GM12878 (cell line): ENCODE measurements around the gene ITM2C. TPM values are rescaled to one million over a fixed set of nuclear protein-coding genes. Genes with fewer than 3 reads are reported as not detected.

Experiments used
- ATAC-seq: fragments of 200-7000 bp; cut with Tn5 transposase; 3 replicates; pipeline ENCODE4 v1.9.1; 2020; ENCODE audit warnings: mild to moderate bottlenecking, moderate library complexity
- BruUV-seq: library from RNA; stranded (reverse); fragments of 400-500 nt; replicated peaks from 2 replicates; lab custom pipeline; 2021; lab: Mats Ljungman, UMichigan
- CTCF ChIA-PET: fragments of 300-600 bp; sonication (Branson Sonifier 250); formaldehyde crosslinking; extraction: SDS; loops from one replicate; lab custom pipeline; 2021; ENCODE audit warnings: inconsistent platforms; lab: Yijun Ruan, JAX
- POLR2A ChIA-PET: fragments of 350-600 bp; formaldehyde crosslinking; extraction: SDS; loops from one replicate; lab custom pipeline; 2021; ENCODE audit warnings: inconsistent platforms; lab: Charles Lee
- RAD21 ChIA-PET: fragments of 300-600 bp; sonication (Branson Sonifier 250); formaldehyde crosslinking; loops from one replicate; lab custom pipeline; 2023; ENCODE audit warnings: antibody characterized with exemption; ENCODE audit not compliant: unreplicated experiment; lab: Charles Lee
- SMC1A ChIA-PET: fragments of 300-600 bp; sonication (Branson Sonifier 250); formaldehyde crosslinking; loops from one replicate; lab custom pipeline; 2023; ENCODE audit not compliant: unreplicated experiment, uncharacterized antibody; lab: Charles Lee
- DNase-seq: peaks from one replicate; pipeline ENCODE4 v3.0.0-alpha.2; 2011; ENCODE audit warnings: low read depth, low spot score
- FAIRE-seq: peaks from 3 replicates; lab custom pipeline; 2011; peaks lifted over from hg19 to GRCh38; lab: Jason Lieb, UNC
- H2AFZ ChIP-seq: 2 replicates; pipeline ENCODE4 v1.6.0; 2011; ENCODE audit warnings: low read depth, low read length, control low read depth; ENCODE audit not compliant: control insufficient read depth
- H3K27ac ChIP-seq: 2 replicates; pipeline ENCODE4 v1.5.1; 2011; ENCODE audit warnings: control low read depth; ENCODE audit not compliant: control insufficient read depth, insufficient read depth
- H3K27me3 ChIP-seq, 2 experiments: replicated peaks in 1 of 2; 2 replicates each; pipeline versions ENCODE4 v1.6.0 to v1.6.1; 2011; ENCODE audit warnings: low read length in 1 of 2; ENCODE audit not compliant: control insufficient read depth in 2 of 2, insufficient read depth in 2 of 2
- H3K36me3 ChIP-seq, 2 experiments: 2 replicates each; pipeline ENCODE4 v1.5.1; 2011; ENCODE audit warnings: low read length in 1 of 2; ENCODE audit not compliant: control insufficient read depth in 2 of 2, insufficient read depth in 2 of 2
- H3K4me1 ChIP-seq: 2 replicates; pipeline ENCODE4 v1.6.1; 2011; ENCODE audit warnings: mild to moderate bottlenecking, low read length, moderate library complexity, mixed read lengths; ENCODE audit not compliant: control insufficient read depth, insufficient read depth
- H3K4me2 ChIP-seq: 2 replicates; pipeline ENCODE4 v1.6.0; 2011; ENCODE audit warnings: control low read depth; ENCODE audit not compliant: control insufficient read depth, insufficient read depth
- H3K4me3 ChIP-seq: fragments of 200-600 bp; sonication (generic); 2 replicates; pipeline ENCODE4 v1.5.1; 2016
- H3K79me2 ChIP-seq: 2 replicates; pipeline ENCODE4 v1.6.0; 2011; ENCODE audit warnings: low read length; ENCODE audit not compliant: control insufficient read depth, insufficient read depth
- H3K9ac ChIP-seq: 2 replicates; pipeline ENCODE4 v1.8.0; 2011; ENCODE audit warnings: low read length, control low read depth, mixed read lengths; ENCODE audit not compliant: control insufficient read depth, insufficient read depth
- H3K9me3 ChIP-seq: replicated peaks from 3 replicates; pipeline ENCODE4 v1.5.1; 2011; ENCODE audit warnings: mild to moderate bottlenecking, low read length; ENCODE audit not compliant: control insufficient read depth, insufficient read depth
- H4K20me1 ChIP-seq: 2 replicates; pipeline ENCODE4 v1.6.0; 2011; ENCODE audit not compliant: control insufficient read depth, insufficient read depth
- BHLHE40 ChIP-seq, 2 experiments: fragments of 450-650 bp in 1 of 2; IDR thresholded peaks; 2 replicates each; pipeline ENCODE4 v1.6.1; 2011 to 2017; ENCODE audit warnings: low read depth in 2 of 2, borderline replicate concordance in 1 of 2, improper control_type of control experiment in 1 of 2, low read length in 1 of 2, mild to moderate bottlenecking in 1 of 2
- CHD1 ChIP-seq: IDR thresholded peaks from 2 replicates; pipeline ENCODE4 v1.6.1; 2012; ENCODE audit warnings: low read depth, low read length, improper control_type of control experiment
- POLR2AphosphoS5 ChIP-seq: IDR thresholded peaks from 2 replicates; pipeline ENCODE4 v1.6.1; 2011; ENCODE audit warnings: mild to moderate bottlenecking, low read length, inconsistent platforms
- STAT3 ChIP-seq: IDR thresholded peaks from 2 replicates; pipeline ENCODE4 v1.6.1; 2011; ENCODE audit warnings: low read depth, low read length, improper control_type of control experiment
- ZNF217 ChIP-seq: fragments of 450-650 bp; IDR thresholded peaks from 2 replicates; pipeline ENCODE4 v1.6.1; 2017; ENCODE audit warnings: antibody characterized with exemption, mild to moderate bottlenecking
- WGBS: methylation state at CpG from one replicate; pipeline ENCODE4 v1.1.6; 2016; ENCODE audit warnings: low lambda C conversion rate; ENCODE audit not compliant: insufficient replicate concordance, insufficient coverage; ENCODE audit errors: missing lambda C conversion rate; 5-methylcytosine and 5-hydroxymethylcytosine counted together
- in situ Hi-C: fragments of 300-500 bp; cut with MboI; formaldehyde crosslinking; loops from 9 replicates; pipeline ENCODE4 v1.14.3; 2018; ENCODE audit warnings: mixed read lengths
- intact Hi-C: fragments of 100-400 bp; cut with micrococcal nuclease; formaldehyde crosslinking; loops from one replicate; pipeline ENCODE4 v1.14.2; 2022; ENCODE audit not compliant: unreplicated experiment
- polyA plus RNA-seq, 11 experiments: library from polyadenylated mRNA; depleted of rRNA in 4 of 11; unstranded in 6 of 11; stranded (reverse) in 5 of 11; fragments of >200 nt; fragmentation: Nextera tagmentation in 4 of 11; fragmentation: Illumina TruSeq in 1 of 11; extraction: Ambion mirVana in 4 of 11; extraction: Trizol in 1 of 11; gene quantifications; 1 replicate in 1 of 11; 2 replicates in 10 of 11; pipeline versions ENCODE4 v1.2.1 to v1.2.3, GENCODE V29; 2011 to 2016; ENCODE audit warnings: inconsistent platforms in 2 of 11, missing spikeins in 2 of 11, low read depth in 1 of 11
- total RNA-seq, 4 experiments: library from RNA; depleted of rRNA in 3 of 4; stranded (reverse); fragments of >200 nt in 3 of 4; fragmentation: Illumina TruSeq in 1 of 4; extraction: Trizol in 1 of 4; gene quantifications; 2 replicates each; pipeline versions ENCODE4 v1.2.1 to v1.2.3, GENCODE V29; 2013 to 2021
- TF ChIP-seq, protein P1 (sequence below): fragments of 450-650 bp; IDR thresholded peaks from 2 replicates; pipeline ENCODE4 v1.6.1; 2016; ENCODE audit warnings: mild to moderate bottlenecking
- TF ChIP-seq, protein P2 (sequence below): fragments of 450-650 bp; formaldehyde crosslinking; IDR thresholded peaks from 2 replicates; pipeline ENCODE4 v1.4.0; 2022; ENCODE audit warnings: mild to moderate bottlenecking, moderate library complexity
- TF ChIP-seq, protein P3 (sequence below): fragments of 450-650 bp; IDR thresholded peaks from 2 replicates; pipeline ENCODE4 v1.6.1; 2017; ENCODE audit warnings: mild to moderate bottlenecking, moderate library complexity
- TF ChIP-seq, protein P4 (sequence below): fragments of 450-650 bp; IDR thresholded peaks from 2 replicates; pipeline ENCODE4 v1.6.1; 2018; ENCODE audit warnings: borderline replicate concordance, mild to moderate bottlenecking; ENCODE audit not compliant: partially characterized antibody

Gene ITM2C
- total and polyA plus RNA-seq, 10 of the 15 experiments (the other 5 are each of a cell fraction or from before 2014, with no cell fraction given) = 5.4 to 195 (median 149) TPM

DNA sequence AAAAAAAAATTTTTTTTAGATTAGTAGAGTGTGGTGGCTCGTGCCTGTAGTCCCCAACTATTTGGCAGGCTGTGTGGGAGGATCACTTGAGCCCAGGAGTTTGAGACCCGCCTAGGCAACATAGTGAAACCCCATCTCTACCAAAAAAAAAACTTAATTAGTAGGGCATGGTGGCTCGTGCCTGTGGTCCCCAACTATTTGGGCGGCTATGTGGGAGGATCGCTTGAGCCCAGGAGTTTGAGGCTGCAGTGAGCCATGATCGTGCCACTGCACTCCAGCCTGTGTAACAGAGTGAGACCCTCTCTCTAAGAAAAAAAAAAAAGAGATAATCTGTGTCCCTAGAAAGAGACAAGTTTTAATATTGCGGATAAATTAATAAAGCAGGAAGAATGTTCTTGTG, 51.5 kb downstream of the ITM2C start:
- Histone ChIP-seq H3K4me2 (peak overlapping the region; percentile 63), H4K20me1 (no peaks in the 10 kb centered on the region), H3K4me3 (peak overlapping the region; percentile 55; the same call in 1 of the 2 replicates), H3K79me2 (peaks cover 92% of the 10 kb centered on the region), H3K36me3 (peaks cover 0 to 2% of the 10 kb centered on the region in 2 experiments; a peak in 3 of 4 replicates), H3K27me3 (no peaks in the 10 kb centered on the region), H3K9me3 (no peaks in the 10 kb centered on the region), H3K9ac (no peak overlapping the region), H3K4me1 (peaks cover 23% of the 10 kb centered on the region), H3K27ac (no peak overlapping the region), H2AFZ (no peak overlapping the region)
- RAD21 ChIA-PET = interaction anchor here (2.2 kb wide), 1 partner anchor 11 kb away, joined by 13 read pairs; no protein-coding TSS in a partner anchor
- no TSS peak for BruUV-seq
- intact Hi-C loops = no loop called here
- SMC1A ChIA-PET = interaction anchor here (1.2 kb wide), 1 partner anchor 69 kb away, joined by 5 read pairs; no protein-coding TSS in a partner anchor
- CTCF ChIA-PET = interaction anchor here (0.7 to 16.2 kb wide), 6 partner anchors 8 to 70 kb away, joined by 3 to 315 read pairs (median 28); partner anchors contain the start of gene GPR55
- ATAC-seq = peak; percentile 2; the same call in 2 of the 3 replicates
- no peak for FAIRE-seq
- no peak for DNase-seq
- POLR2A ChIA-PET = interaction anchor here (0.7 kb wide), 1 partner anchor 8 kb away, joined by 3 read pairs; no protein-coding TSS in a partner anchor
- in situ Hi-C loops = no loop called here
- 1% methylated on average over 7 of the region's 7 CpGs for WGBS
- TF ChIP-seq CHD1 = no peak
- TF ChIP-seq, protein P1, sequence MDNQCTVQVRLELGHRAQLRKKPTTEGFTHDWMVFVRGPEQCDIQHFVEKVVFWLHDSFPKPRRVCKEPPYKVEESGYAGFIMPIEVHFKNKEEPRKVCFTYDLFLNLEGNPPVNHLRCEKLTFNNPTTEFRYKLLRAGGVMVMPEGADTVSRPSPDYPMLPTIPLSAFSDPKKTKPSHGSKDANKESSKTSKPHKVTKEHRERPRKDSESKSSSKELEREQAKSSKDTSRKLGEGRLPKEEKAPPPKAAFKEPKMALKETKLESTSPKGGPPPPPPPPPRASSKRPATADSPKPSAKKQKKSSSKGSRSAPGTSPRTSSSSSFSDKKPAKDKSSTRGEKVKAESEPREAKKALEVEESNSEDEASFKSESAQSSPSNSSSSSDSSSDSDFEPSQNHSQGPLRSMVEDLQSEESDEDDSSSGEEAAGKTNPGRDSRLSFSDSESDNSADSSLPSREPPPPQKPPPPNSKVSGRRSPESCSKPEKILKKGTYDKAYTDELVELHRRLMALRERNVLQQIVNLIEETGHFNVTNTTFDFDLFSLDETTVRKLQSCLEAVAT = peak; percentile 76
- TF ChIP-seq POLR2AphosphoS5 = no peak
- no peak for TF ChIP-seq STAT3
- no peak for TF ChIP-seq ZNF217
- TF ChIP-seq, protein P2, sequence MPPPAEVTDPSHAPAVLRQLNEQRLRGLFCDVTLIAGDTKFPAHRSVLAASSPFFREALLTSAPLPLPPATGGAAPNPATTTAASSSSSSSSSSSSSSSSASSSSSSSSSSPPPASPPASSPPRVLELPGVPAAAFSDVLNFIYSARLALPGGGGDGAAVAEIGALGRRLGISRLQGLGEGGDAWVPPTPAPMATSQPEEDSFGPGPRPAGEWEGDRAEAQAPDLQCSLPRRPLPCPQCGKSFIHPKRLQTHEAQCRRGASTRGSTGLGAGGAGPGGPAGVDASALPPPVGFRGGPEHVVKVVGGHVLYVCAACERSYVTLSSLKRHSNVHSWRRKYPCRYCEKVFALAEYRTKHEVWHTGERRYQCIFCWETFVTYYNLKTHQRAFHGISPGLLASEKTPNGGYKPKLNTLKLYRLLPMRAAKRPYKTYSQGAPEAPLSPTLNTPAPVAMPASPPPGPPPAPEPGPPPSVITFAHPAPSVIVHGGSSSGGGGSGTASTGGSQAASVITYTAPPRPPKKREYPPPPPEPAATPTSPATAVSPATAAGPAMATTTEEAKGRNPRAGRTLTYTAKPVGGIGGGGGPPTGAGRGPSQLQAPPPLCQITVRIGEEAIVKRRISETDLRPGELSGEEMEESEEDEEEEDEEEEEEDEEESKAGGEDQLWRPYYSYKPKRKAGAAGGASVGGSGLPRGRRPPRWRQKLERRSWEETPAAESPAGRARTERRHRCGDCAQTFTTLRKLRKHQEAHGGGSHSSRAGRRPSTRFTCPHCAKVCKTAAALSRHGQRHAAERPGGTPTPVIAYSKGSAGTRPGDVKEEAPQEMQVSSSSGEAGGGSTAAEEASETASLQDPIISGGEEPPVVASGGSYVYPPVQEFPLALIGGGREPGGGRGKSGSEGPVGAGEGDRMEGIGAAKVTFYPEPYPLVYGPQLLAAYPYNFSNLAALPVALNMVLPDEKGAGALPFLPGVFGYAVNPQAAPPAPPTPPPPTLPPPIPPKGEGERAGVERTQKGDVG (CRISPR knock-in tag) = no peak
- TF ChIP-seq, protein P3, sequence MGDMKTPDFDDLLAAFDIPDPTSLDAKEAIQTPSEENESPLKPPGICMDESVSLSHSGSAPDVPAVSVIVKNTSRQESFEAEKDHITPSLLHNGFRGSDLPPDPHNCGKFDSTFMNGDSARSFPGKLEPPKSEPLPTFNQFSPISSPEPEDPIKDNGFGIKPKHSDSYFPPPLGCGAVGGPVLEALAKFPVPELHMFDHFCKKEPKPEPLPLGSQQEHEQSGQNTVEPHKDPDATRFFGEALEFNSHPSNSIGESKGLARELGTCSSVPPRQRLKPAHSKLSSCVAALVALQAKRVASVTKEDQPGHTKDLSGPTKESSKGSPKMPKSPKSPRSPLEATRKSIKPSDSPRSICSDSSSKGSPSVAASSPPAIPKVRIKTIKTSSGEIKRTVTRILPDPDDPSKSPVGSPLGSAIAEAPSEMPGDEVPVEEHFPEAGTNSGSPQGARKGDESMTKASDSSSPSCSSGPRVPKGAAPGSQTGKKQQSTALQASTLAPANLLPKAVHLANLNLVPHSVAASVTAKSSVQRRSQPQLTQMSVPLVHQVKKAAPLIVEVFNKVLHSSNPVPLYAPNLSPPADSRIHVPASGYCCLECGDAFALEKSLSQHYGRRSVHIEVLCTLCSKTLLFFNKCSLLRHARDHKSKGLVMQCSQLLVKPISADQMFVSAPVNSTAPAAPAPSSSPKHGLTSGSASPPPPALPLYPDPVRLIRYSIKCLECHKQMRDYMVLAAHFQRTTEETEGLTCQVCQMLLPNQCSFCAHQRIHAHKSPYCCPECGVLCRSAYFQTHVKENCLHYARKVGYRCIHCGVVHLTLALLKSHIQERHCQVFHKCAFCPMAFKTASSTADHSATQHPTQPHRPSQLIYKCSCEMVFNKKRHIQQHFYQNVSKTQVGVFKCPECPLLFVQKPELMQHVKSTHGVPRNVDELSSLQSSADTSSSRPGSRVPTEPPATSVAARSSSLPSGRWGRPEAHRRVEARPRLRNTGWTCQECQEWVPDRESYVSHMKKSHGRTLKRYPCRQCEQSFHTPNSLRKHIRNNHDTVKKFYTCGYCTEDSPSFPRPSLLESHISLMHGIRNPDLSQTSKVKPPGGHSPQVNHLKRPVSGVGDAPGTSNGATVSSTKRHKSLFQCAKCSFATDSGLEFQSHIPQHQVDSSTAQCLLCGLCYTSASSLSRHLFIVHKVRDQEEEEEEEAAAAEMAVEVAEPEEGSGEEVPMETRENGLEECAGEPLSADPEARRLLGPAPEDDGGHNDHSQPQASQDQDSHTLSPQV = no peak
- TF ChIP-seq, protein P4, sequence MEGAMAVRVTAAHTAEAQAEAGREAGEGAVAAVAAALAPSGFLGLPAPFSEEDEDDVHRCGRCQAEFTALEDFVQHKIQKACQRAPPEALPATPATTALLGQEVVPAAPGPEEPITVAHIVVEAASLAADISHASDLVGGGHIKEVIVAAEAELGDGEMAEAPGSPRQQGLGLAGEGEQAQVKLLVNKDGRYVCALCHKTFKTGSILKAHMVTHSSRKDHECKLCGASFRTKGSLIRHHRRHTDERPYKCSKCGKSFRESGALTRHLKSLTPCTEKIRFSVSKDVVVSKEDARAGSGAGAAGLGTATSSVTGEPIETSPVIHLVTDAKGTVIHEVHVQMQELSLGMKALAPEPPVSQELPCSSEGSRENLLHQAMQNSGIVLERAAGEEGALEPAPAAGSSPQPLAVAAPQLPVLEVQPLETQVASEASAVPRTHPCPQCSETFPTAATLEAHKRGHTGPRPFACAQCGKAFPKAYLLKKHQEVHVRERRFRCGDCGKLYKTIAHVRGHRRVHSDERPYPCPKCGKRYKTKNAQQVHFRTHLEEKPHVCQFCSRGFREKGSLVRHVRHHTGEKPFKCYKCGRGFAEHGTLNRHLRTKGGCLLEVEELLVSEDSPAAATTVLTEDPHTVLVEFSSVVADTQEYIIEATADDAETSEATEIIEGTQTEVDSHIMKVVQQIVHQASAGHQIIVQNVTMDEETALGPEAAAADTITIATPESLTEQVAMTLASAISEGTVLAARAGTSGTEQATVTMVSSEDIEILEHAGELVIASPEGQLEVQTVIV = no peak
- peak in 1 of 2 experiments; percentile 14; a peak in 1 of 4 replicates for TF ChIP-seq BHLHE40 (IDR thresholded peaks at IDR 0.05; ENCODE audit: borderline replicate concordance in 1 of 2, low read depth in 2 of 2, low read length in 1 of 2)
